ENCODE data around the gene CTTNBP2.

GRCh38 chr7:117669818-117670217 lies 203.4 kb downstream of the CTTNBP2 start:
- no peak for TF ChIP-seq CTCF (conservative IDR thresholded peaks at IDR 0.05 in 1 of 2, IDR thresholded peaks at IDR 0.05 in 1 of 2; ENCODE audit: low read depth in 1 of 2, low read length in 2 of 2)
- no peak for TF ChIP-seq EZH2 (IDR thresholded peaks at IDR 0.05; ENCODE audit: low read length, missing control alignments)

Measured in fibroblast of lung (primary cell).